ENCODE data around the gene PITPNC1.

The PITPNC1 gene

GRCh38 chr17:67500677-67501300, 123.7 kb downstream of the PITPNC1 start:
- no peak overlapping the region for H3K4me3 ChIP-seq (replicated peaks; ENCODE audit: low read depth, low read length)
- DNase-seq (ENCODE audit: extremely low read depth, low read depth) = no peak
- TF ChIP-seq CTCF (IDR thresholded peaks at IDR 0.05; ENCODE audit: low read depth, low read length, missing control alignments) = no peak

DNA sequence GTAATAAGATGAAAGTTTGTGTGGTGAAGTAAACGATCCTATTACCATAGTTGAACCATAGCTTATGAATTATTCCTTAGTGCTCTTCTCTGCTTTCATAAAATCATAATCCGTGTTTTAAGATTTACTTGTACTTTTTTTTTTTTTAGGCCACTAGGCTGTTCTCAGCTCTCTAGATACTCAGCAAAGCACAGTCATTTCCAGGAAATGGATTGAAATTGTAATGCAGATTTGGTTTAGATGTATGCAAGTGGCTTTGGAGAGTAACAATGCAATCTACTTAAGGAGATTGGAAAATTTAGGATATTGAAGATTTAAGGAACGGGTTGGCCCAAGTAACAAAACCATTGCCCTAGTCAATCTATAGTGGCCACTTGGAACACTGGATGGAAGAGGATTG, 125.1 kb downstream of the PITPNC1 start:
- DNase-seq (ENCODE audit: extremely low read depth, low read depth) = no peak
- no peak overlapping the region for H3K4me3 ChIP-seq (replicated peaks; ENCODE audit: low read depth, low read length)
- TF ChIP-seq CTCF (IDR thresholded peaks at IDR 0.05; ENCODE audit: low read depth, low read length, missing control alignments) = no peak

GRCh38 chr17:67503184-67503583, 126.1 kb downstream of the PITPNC1 start:
- no peak for DNase-seq (ENCODE audit: extremely low read depth, low read depth)
- TF ChIP-seq CTCF (IDR thresholded peaks at IDR 0.05; ENCODE audit: low read depth, low read length, missing control alignments) = no peak
- no peak overlapping the region for H3K4me3 ChIP-seq (replicated peaks; ENCODE audit: low read depth, low read length)

GRCh38 chr17:67503739-67504138, 126.7 kb downstream of the PITPNC1 start:
- no peak overlapping the region for H3K4me3 ChIP-seq (replicated peaks; ENCODE audit: low read depth, low read length)
- DNase-seq (ENCODE audit: extremely low read depth, low read depth) = no peak
- no peak for TF ChIP-seq CTCF (IDR thresholded peaks at IDR 0.05; ENCODE audit: low read depth, low read length, missing control alignments)

DNA sequence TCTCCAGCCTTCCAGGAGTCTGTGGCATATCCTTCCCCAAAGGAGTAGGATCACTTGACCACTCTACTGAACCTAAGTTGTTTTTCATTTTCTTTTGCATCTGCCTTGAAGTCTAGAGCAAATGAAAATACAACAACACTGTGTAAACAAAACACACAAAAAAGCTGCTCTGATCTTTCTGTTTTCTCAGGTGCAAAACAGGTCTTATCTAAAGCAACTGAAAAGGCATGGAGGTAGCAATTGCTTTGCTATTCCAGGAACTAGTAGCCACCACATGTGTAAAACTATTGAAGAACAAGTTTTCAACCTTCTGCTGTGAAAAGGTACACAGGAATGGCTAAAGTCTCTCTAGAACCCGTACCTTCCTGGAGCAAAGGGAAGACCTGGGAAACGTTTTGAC, 127.1 kb downstream of the PITPNC1 start:
- DNase-seq (ENCODE audit: extremely low read depth, low read depth) = no peak
- no peak overlapping the region for H3K4me3 ChIP-seq (replicated peaks; ENCODE audit: low read depth, low read length)
- no peak for TF ChIP-seq CTCF (IDR thresholded peaks at IDR 0.05; ENCODE audit: low read depth, low read length, missing control alignments)

DNA sequence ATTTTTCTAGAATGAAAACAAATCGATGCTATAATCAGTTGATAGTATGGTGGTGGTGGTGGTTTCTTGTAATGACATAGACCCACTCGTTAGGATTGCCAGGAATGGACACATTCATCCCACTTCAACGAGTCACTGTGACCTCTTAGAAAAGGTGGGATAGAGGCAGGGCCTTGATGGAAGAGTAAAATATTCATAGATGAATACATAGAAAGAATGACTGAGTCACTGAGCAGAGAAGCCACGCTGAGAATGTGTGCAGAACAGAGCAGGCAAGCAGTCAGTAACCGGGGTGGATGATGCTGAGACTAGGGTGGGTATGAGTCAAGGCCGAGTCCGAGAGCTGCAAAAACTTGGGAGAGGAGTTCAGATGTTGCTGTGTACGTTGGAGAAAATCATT, 129.9 kb downstream of the PITPNC1 start:
- no peak for TF ChIP-seq CTCF (IDR thresholded peaks at IDR 0.05; ENCODE audit: low read depth, low read length, missing control alignments)
- DNase-seq (ENCODE audit: extremely low read depth, low read depth) = no peak
- H3K4me3 ChIP-seq (replicated peaks; ENCODE audit: low read depth, low read length) = no peak overlapping the region
